H1 (cell line): Measurements from ENCODE around the gene PCDHB7. TPM values are rescaled to one million over a fixed set of nuclear protein-coding genes. Genes with fewer than 3 reads are reported as not detected.

Experiments
- CTCF ChIA-PET: fragments of 300-600 bp; sonication (Branson Sonifier 250); formaldehyde crosslinking; loops from one replicate; lab custom pipeline; 2021; ENCODE audit not compliant: partially characterized antibody; lab: Charles Lee
- POLR2A ChIA-PET: fragments of 300-600 bp; sonication (Branson Sonifier 250); formaldehyde crosslinking; loops from one replicate; lab custom pipeline; 2021; ENCODE audit warnings: inconsistent platforms; ENCODE audit not compliant: partially characterized antibody; lab: Charles Lee
- DNase-seq, 2 experiments: peaks; one replicate each; pipeline versions ENCODE4 v3.0.0 to v3.0.0-alpha.2; 2010 to 2022; ENCODE audit warnings: low spot score in 2 of 2, low read depth in 1 of 2, mixed read lengths in 1 of 2
- FAIRE-seq: peaks from 2 replicates; lab custom pipeline; 2011; peaks lifted over from hg19 to GRCh38; lab: Jason Lieb, UNC
- H2AFZ ChIP-seq: 2 replicates; pipeline ENCODE4 v1.8.1; 2012; ENCODE audit warnings: low read length, inconsistent platforms
- H2AK5ac ChIP-seq: 2 replicates; pipeline ENCODE4 v1.6.1; 2013; ENCODE audit warnings: low read depth, low read length
- H2BK120ac ChIP-seq: replicated peaks from 2 replicates; pipeline ENCODE3; 2013; ENCODE audit warnings: low read depth, low read length, inconsistent platforms
- H2BK12ac ChIP-seq: 2 replicates; pipeline ENCODE4 v1.6.1; 2013; ENCODE audit warnings: low read depth, low read length
- H2BK15ac ChIP-seq: 2 replicates; pipeline ENCODE4 v1.6.1; 2013; ENCODE audit warnings: low read length
- H2BK20ac ChIP-seq: 2 replicates; pipeline ENCODE4 v1.6.1; 2013; ENCODE audit warnings: low read length
- H2BK5ac ChIP-seq: 2 replicates; pipeline ENCODE4 v1.6.1; 2013; ENCODE audit warnings: low read depth, low read length
- H3K14ac ChIP-seq: 2 replicates; pipeline ENCODE4 v1.6.1; 2013; ENCODE audit warnings: inconsistent platforms; ENCODE audit not compliant: insufficient read length
- H3K18ac ChIP-seq: 2 replicates; pipeline ENCODE4 v1.6.1; 2013; ENCODE audit warnings: low read length; ENCODE audit errors: extremely low read depth
- H3K23ac ChIP-seq: 2 replicates; pipeline ENCODE4 v1.6.1; 2013; ENCODE audit warnings: inconsistent platforms; ENCODE audit not compliant: insufficient read length
- H3K23me2 ChIP-seq: 2 replicates; pipeline ENCODE4 v1.6.1; 2013; ENCODE audit warnings: low read depth, low read length
- H3K27ac ChIP-seq: 2 replicates; pipeline ENCODE4 v1.6.1; 2011; ENCODE audit warnings: low read depth, low read length, inconsistent platforms
- H3K27me3 ChIP-seq, 4 experiments: replicated peaks in 1 of 4; 1 replicate in 1 of 4; 2 replicates in 3 of 4; pipeline versions ENCODE4 v1.6.1 to v1.8.1; 2011 to 2013; ENCODE audit warnings: low read length in 3 of 4, mild to moderate bottlenecking in 3 of 4, inconsistent platforms in 2 of 4, mixed read lengths in 2 of 4, moderate library complexity in 1 of 4; ENCODE audit not compliant: control insufficient read depth in 3 of 4, insufficient read depth in 3 of 4; ENCODE audit errors: extremely low read depth in 1 of 4
- H3K36me3 ChIP-seq, 4 experiments: 2 replicates each; pipeline versions ENCODE4 v1.6.1 to v1.8.1; 2011 to 2013; ENCODE audit warnings: mild to moderate bottlenecking in 4 of 4, low read length in 3 of 4, moderate library complexity in 2 of 4, control low read depth in 1 of 4, inconsistent platforms in 1 of 4; ENCODE audit not compliant: insufficient read depth in 4 of 4, control insufficient read depth in 2 of 4
- H3K4ac ChIP-seq: replicated peaks from 2 replicates; pipeline ENCODE3; 2013; ENCODE audit warnings: low read length, low read depth, mixed read lengths, inconsistent platforms; ENCODE audit not compliant: insufficient read length
- H3K4me1 ChIP-seq, 4 experiments: replicated peaks in 1 of 4; 1 replicate in 1 of 4; 2 replicates in 3 of 4; pipeline versions ENCODE4 v1.6.1 to v1.8.1; 2011 to 2013; ENCODE audit warnings: low read length in 3 of 4, inconsistent platforms in 2 of 4, mixed read lengths in 1 of 4; ENCODE audit not compliant: insufficient read depth in 4 of 4, control insufficient read depth in 3 of 4
- H3K4me2 ChIP-seq, 2 experiments: 2 replicates each; pipeline versions ENCODE4 v1.6.1 to v1.8.1; 2011 to 2013; ENCODE audit warnings: low read depth in 2 of 2, low read length in 2 of 2, control low read depth in 1 of 2, inconsistent platforms in 1 of 2, mild to moderate bottlenecking in 1 of 2; ENCODE audit not compliant: insufficient read depth in 1 of 2
- H3K4me3 ChIP-seq, 4 experiments: fragments of 200-600, 300-600 bp in 1 of 4; sonication (generic), shearing (Covaris generic), sonication (Bioruptor Twin) in 1 of 4; 2 replicates each; pipeline versions ENCODE4 v1.5.1 to v1.8.1; 2011 to 2016; ENCODE audit warnings: low read length in 4 of 4, low read depth in 3 of 4, control low read depth in 2 of 4, inconsistent platforms in 2 of 4, mild to moderate bottlenecking in 2 of 4, mixed read lengths in 1 of 4, moderate library complexity in 1 of 4; ENCODE audit not compliant: insufficient read depth in 2 of 4; ENCODE audit errors: extremely low read depth in 1 of 4
- H3K56ac ChIP-seq: replicated peaks from 2 replicates; pipeline ENCODE3; 2013; ENCODE audit warnings: low read depth, mild to moderate bottlenecking, mixed read lengths, low read length, inconsistent platforms; ENCODE audit not compliant: insufficient read length
- H3K79me1 ChIP-seq: 2 replicates; pipeline ENCODE4 v1.6.1; 2013; ENCODE audit warnings: low read depth, low read length, control low read depth
- H3K79me2 ChIP-seq, 2 experiments: 2 replicates each; pipeline versions ENCODE4 v1.6.1 to v1.8.1; 2012 to 2013; ENCODE audit warnings: low read length in 2 of 2, mild to moderate bottlenecking in 2 of 2, inconsistent platforms in 1 of 2; ENCODE audit not compliant: insufficient read depth in 2 of 2, control insufficient read depth in 1 of 2
- H3K9ac ChIP-seq, 4 experiments: replicated peaks in 1 of 4; 1 replicate in 1 of 4; 2 replicates in 3 of 4; pipeline versions ENCODE4 v1.6.1 to v1.8.1; 2011 to 2013; ENCODE audit warnings: low read depth in 3 of 4, low read length in 3 of 4, control low read depth in 2 of 4, mild to moderate bottlenecking in 2 of 4, moderate library complexity in 2 of 4, inconsistent platforms in 1 of 4; ENCODE audit errors: extremely low read depth in 1 of 4
- H3K9me3 ChIP-seq, 2 experiments: 2 replicates each; pipeline versions ENCODE4 v1.6.1 to v1.8.1; 2012 to 2013; ENCODE audit warnings: mild to moderate bottlenecking in 2 of 2, moderate library complexity in 2 of 2, control low read depth in 1 of 2, inconsistent platforms in 1 of 2, low read depth in 1 of 2, low read length in 1 of 2, mixed read lengths in 1 of 2; ENCODE audit not compliant: insufficient read depth in 2 of 2
- H4K20me1 ChIP-seq, 2 experiments: replicated peaks in 1 of 2; 2 replicates each; pipeline versions ENCODE3 to v1.8.1; 2011 to 2013; ENCODE audit warnings: inconsistent platforms in 2 of 2, low read length in 2 of 2, mild to moderate bottlenecking in 1 of 2; ENCODE audit not compliant: insufficient read depth in 2 of 2, control insufficient read depth in 1 of 2
- H4K5ac ChIP-seq: 2 replicates; pipeline ENCODE4 v1.6.1; 2013; ENCODE audit warnings: low read length, low read depth, mixed read lengths, inconsistent platforms; ENCODE audit not compliant: insufficient read length
- H4K8ac ChIP-seq: 2 replicates; pipeline ENCODE4 v1.8.0; 2013; ENCODE audit warnings: mild to moderate bottlenecking, moderate library complexity, low read length, inconsistent platforms; ENCODE audit not compliant: insufficient read depth; ENCODE audit errors: extremely low read depth
- H4K91ac ChIP-seq: replicated peaks from 2 replicates; pipeline ENCODE3; 2013; ENCODE audit warnings: low read length, mixed read lengths, inconsistent platforms; ENCODE audit not compliant: insufficient read length
- RAD21 ChIP-seq, 2 experiments: IDR thresholded peaks in 1 of 2; conservative IDR thresholded peaks in 1 of 2; 2 replicates each; pipeline ENCODE4 v1.6.1; 2011; ENCODE audit warnings: low read depth in 2 of 2, low read length in 2 of 2, improper control_type of control experiment in 1 of 2, inconsistent platforms in 1 of 2, mild to moderate bottlenecking in 1 of 2, moderate library complexity in 1 of 2
- RFX5 ChIP-seq: IDR thresholded peaks from 2 replicates; pipeline ENCODE4 v1.6.1; 2011; ENCODE audit warnings: low read depth, low read length, improper control_type of control experiment, borderline replicate concordance
- SRF ChIP-seq: IDR thresholded peaks from 2 replicates; pipeline ENCODE4 v1.6.1; 2011; ENCODE audit warnings: mild to moderate bottlenecking, low read depth, low read length, moderate library complexity
- WGBS, 2 experiments: shearing (Covaris generic) in 1 of 2; methylation state at CpG; one replicate each; pipeline versions ENCODE4 v1.1.6 to v1.1.7; 2013 to 2015; ENCODE audit warnings: low lambda C conversion rate in 2 of 2, mixed read lengths in 2 of 2, inconsistent platforms in 1 of 2, low coverage in 1 of 2, missing lambda C conversion rate in 1 of 2; ENCODE audit not compliant: insufficient replicate concordance in 2 of 2, insufficient coverage in 1 of 2, insufficient read length in 1 of 2; ENCODE audit errors: extremely low coverage in 1 of 2, missing lambda C conversion rate in 1 of 2; 5-methylcytosine and 5-hydroxymethylcytosine counted together
- polyA plus RNA-seq, 7 experiments: library from polyadenylated mRNA; depleted of rRNA in 3 of 7; stranded (reverse) in 5 of 7; unstranded in 2 of 7; fragments of >200 nt in 5 of 7; fragments of 200-250 nt in 2 of 7; gene quantifications; 1 replicate in 5 of 7; 2 replicates in 1 of 7; 4 replicates in 1 of 7; pipeline versions ENCODE4 v1.2.1 to v1.2.3, GENCODE V29; 2011 to 2013; ENCODE audit warnings: missing spikeins in 2 of 7, mixed read lengths in 2 of 7
- total RNA-seq: library from RNA; stranded (reverse); fragmentation: NEBNext Ultra II Directional; extraction: Animal tissue kit (Norgen Biotek cat#: 25700); gene quantifications from 2 replicates; pipeline ENCODE4 v1.2.1, GENCODE V29; 2021
- TF ChIP-seq, protein P1 (sequence below), 3 experiments: IDR thresholded peaks; 1 replicate in 2 of 3; 2 replicates in 1 of 3; pipeline versions ENCODE4 v1.5.1 to v1.6.1; 2011; ENCODE audit warnings: low read length in 3 of 3, mild to moderate bottlenecking in 3 of 3, inconsistent platforms in 2 of 3, low read depth in 1 of 3, moderate library complexity in 1 of 3; ENCODE audit not compliant: insufficient read depth in 1 of 3; ENCODE audit errors: control extremely low read depth in 1 of 3

The PCDHB7 gene
- total and polyA plus RNA-seq, 2 of the 8 experiments (the other 6 are each of a cell fraction or from before 2014, with no cell fraction given) = 0.17 to 0.19 TPM

DNA sequence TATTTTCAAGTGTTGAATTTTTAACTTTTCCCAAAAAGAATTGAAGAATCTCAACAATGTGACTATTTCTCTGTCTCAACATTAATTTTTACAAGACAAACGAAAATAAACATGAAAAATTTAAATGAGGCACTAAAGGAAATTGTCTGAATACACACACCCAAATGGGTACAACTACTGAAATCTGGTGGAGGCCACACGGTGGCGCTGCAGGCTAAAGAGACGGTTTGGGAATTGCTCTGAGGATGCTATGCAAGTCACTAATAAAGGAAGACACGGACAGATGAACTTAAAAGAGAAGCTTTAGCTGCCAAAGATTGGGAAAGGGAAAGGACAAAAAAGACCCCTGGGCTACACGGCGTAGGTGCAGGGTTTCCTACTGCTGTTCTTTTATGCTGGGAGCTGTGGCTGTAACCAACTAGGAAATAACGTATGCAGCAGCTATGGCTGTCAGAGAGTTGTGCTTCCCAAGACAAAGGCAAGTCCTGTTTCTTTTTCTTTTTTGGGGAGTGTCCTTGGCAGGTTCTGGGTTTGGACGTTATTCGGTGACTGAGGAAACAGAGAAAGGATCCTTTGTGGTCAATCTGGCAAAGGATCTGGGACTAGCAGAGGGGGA, 19.8 kb downstream of the PCDHB7 start, which contains the start of gene PCDHB10:
TSS of gene PCDHB10 (plus strand) at position 244 of the 616 bp plus-strand sequence. CDS start at position 444, 200 bp downstream.
- Histone ChIP-seq H2BK20ac (no peak within 1 kb of the TSS), H4K5ac (no peak within 1 kb of the TSS), H3K23ac (no peak within 1 kb of the TSS), H4K8ac (no peak within 1 kb of the TSS), H3K4me1 (no peaks in the 10 kb centered on the region; a peak in 1 of 7 replicates), H3K79me2 (no peaks in the 10 kb centered on the region), H3K4me3 (peak within 1 kb of the TSS; percentile 14 to 46 (median 35); a peak in 6 of 8 replicates), H4K20me1 (no peaks in the 10 kb centered on the region), H3K4me2 (peak within 1 kb of the TSS; percentile 36 to 54), H3K14ac (no peak within 1 kb of the TSS), H2AK5ac (no peak within 1 kb of the TSS), H2BK15ac (no peak within 1 kb of the TSS), H3K27me3 (no peaks in the 10 kb centered on the region), H3K56ac (no peak within 1 kb of the TSS), H2BK12ac (0 out of 2 replicates have a peak within 1 kb of the TSS, but pooled peaks have one; percentile 43), H4K91ac (no peak within 1 kb of the TSS), H3K27ac (no peak within 1 kb of the TSS), H3K18ac (no peak within 1 kb of the TSS), H3K4ac (no peak within 1 kb of the TSS), H3K23me2 (no peaks in the 10 kb centered on the region; the same call in 1 of the 2 replicates), H3K9me3 (peaks cover 6 to 8% of the 10 kb centered on the region in 2 experiments; a peak in 2 of 4 replicates), H3K79me1 (no peaks in the 10 kb centered on the region), H2AFZ (peak within 1 kb of the TSS; percentile 99), H2BK120ac (no peak within 1 kb of the TSS), H3K36me3 (no peaks in the 10 kb centered on the region), H2BK5ac (no peak within 1 kb of the TSS), H3K9ac (no peak within 1 kb of the TSS)
- 24% methylated on average over 10 of the region's 10 CpGs; no CpG with 5 or more reads in 1 of the 2 experiments for WGBS, 2 experiments
- FAIRE-seq = peak; percentile 94
- ChIA-PET POLR2A (interaction anchor here (1.2 to 1.8 kb wide), 3 partner anchors 10 to 98 kb away, joined by 3 to 6 read pairs (median 5); partner anchors contain the start of genes PCDHB16, PCDHB2 and PCDHB5), CTCF (interaction anchor here (0.6 to 3.9 kb wide), 73 partner anchors 7 to 406 kb away, joined by 3 to 44 read pairs (median 4); partner anchors contain the start of genes PCDHA1, PCDHA2, PCDHB11 and PCDHB12)
- TF ChIP-seq RAD21 (IDR thresholded peaks at IDR 0.05 in 1 of 2, conservative IDR thresholded peaks at IDR 0.05 in 1 of 2; ENCODE audit: low read depth in 2 of 2, low read length in 2 of 2) (peak; percentile 82 to 84), RFX5 (no peak), SRF (no peak)
- TF ChIP-seq, protein P1, sequence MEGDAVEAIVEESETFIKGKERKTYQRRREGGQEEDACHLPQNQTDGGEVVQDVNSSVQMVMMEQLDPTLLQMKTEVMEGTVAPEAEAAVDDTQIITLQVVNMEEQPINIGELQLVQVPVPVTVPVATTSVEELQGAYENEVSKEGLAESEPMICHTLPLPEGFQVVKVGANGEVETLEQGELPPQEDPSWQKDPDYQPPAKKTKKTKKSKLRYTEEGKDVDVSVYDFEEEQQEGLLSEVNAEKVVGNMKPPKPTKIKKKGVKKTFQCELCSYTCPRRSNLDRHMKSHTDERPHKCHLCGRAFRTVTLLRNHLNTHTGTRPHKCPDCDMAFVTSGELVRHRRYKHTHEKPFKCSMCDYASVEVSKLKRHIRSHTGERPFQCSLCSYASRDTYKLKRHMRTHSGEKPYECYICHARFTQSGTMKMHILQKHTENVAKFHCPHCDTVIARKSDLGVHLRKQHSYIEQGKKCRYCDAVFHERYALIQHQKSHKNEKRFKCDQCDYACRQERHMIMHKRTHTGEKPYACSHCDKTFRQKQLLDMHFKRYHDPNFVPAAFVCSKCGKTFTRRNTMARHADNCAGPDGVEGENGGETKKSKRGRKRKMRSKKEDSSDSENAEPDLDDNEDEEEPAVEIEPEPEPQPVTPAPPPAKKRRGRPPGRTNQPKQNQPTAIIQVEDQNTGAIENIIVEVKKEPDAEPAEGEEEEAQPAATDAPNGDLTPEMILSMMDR (IDR thresholded peaks at IDR 0.05; ENCODE audit: control extremely low read depth in 1 of 3, insufficient read depth in 1 of 3, low read depth in 1 of 3, low read length in 3 of 3) = peak; percentile 72 to 83 (median 83)
- peak in 1 of 2 experiments; percentile 92 for DNase-seq
